ENCODE results near the gene CAMTA1. TPM values are rescaled to one million over a fixed set of nuclear protein-coding genes. Genes with fewer than 3 reads are reported as not detected.

The CAMTA1 gene
- total and polyA plus RNA-seq, 12 donors = 123 to 265 (median 142) TPM

- H3K4me3 ChIP-seq = no peak overlapping the region
- intact Hi-C loops (cut with DNase I) = no loop called here
- H3K36me3 ChIP-seq = no peaks in the 10 kb centered on the region
- TF ChIP-seq CTCF (IDR thresholded peaks at IDR 0.05) = no peak
- WGBS, 2 donors = 84% methylated on average over 26 of the region's 26 CpGs
- ATAC-seq (no peak), DNase-seq (no peak)
- no peaks in the 10 kb centered on the region for H3K27me3 ChIP-seq
- H3K9me3 ChIP-seq = no peaks in the 10 kb centered on the region
- no peak overlapping the region for H3K27ac ChIP-seq
- H3K4me1 ChIP-seq = peaks cover 0 to 14% (median 8%) of the 10 kb centered on the region in 9 donors
Measured at GRCh38 chr1:7561936-7562728, 776.9 kb downstream of the CAMTA1 start.

GRCh38 chr1:7562729-7563605, 777.7 kb downstream of the CAMTA1 start:
- ATAC-seq = no peak
- H3K27ac ChIP-seq = no peak overlapping the region
- WGBS, 2 donors = 87 to 94% methylated on average over 21 of the region's 21 CpGs
- intact Hi-C loops (cut with DNase I) = no loop called here
- H3K4me3 ChIP-seq = no peak overlapping the region
- H3K4me1 ChIP-seq = peaks cover 0 to 6% (median 0%) of the 10 kb centered on the region in 9 donors
- no peaks in the 10 kb centered on the region for H3K27me3 ChIP-seq
- no peak for DNase-seq
- no peaks in the 10 kb centered on the region for H3K9me3 ChIP-seq
- TF ChIP-seq CTCF (IDR thresholded peaks at IDR 0.05) = no peak
- H3K36me3 ChIP-seq = no peaks in the 10 kb centered on the region

GRCh38 chr1:7564137-7564536, 778.9 kb downstream of the CAMTA1 start:
- H3K27ac ChIP-seq = no peak overlapping the region
- H3K36me3 ChIP-seq = no peaks in the 10 kb centered on the region
- 85% methylated on average over 12 of the region's 12 CpGs for WGBS, 2 donors
- no peak overlapping the region for H3K4me3 ChIP-seq
- no peaks in the 10 kb centered on the region for H3K9me3 ChIP-seq
- H3K27me3 ChIP-seq = no peaks in the 10 kb centered on the region
- intact Hi-C loops (cut with DNase I) = no loop called here
- ATAC-seq = no peak
- DNase-seq = no peak
- TF ChIP-seq CTCF (IDR thresholded peaks at IDR 0.05) = no peak
- no peaks in the 10 kb centered on the region for H3K4me1 ChIP-seq

- 83 to 88% methylated on average over 10 of the region's 10 CpGs for WGBS, 2 donors
- Histone ChIP-seq H3K9me3 (no peaks in the 10 kb centered on the region), H3K36me3 (no peaks in the 10 kb centered on the region), H3K4me1 (no peaks in the 10 kb centered on the region), H3K27me3 (no peaks in the 10 kb centered on the region), H3K27ac (no peak overlapping the region), H3K4me3 (no peak overlapping the region)
- no peak for DNase-seq
- intact Hi-C loops (cut with DNase I) = no loop called here
- TF ChIP-seq CTCF (IDR thresholded peaks at IDR 0.05) = no peak
- ATAC-seq = peak in 1 of 8 donors; percentile 15
Measured at GRCh38 chr1:7565099-7565750, 780.0 kb downstream of the CAMTA1 start.
